Measurements from ENCODE around the gene VEGFA.

DNA sequence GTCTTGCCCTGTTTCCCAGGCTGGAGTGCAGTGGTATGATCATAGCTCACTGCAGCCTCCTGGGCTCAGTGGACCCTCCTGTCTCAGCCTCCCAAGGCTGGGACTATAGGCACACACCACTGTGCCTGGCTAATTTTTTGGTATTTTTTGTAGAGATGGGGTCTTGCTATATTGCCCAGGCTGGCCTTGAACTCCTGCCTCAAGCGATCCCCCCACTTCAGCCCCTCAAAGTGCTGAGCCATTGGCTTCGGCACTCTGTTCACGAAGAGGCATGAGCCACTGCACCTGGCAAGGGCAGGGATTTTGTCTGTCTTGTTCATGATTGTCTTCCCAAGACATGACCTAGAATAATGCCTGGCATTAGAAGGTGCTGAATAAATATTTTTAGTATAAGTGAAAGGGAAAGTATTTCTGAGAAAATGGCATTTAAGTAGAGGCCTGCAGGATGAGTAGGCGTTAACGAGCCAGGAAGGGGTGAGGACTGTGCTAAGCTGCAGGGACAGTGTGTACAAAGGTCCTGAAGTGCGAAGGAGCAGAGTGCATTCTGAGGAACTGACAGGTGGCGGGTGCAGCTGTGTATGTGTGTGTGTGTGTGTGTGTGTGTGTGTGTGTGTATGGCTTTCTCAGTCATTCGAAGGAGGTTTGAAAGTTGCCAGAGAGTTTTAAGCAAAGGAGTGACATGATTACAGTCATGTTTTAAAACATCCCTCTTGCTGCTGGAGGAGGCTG is 43.0 kb downstream of the VEGFA start:
- TF ChIP-seq, protein P1, sequence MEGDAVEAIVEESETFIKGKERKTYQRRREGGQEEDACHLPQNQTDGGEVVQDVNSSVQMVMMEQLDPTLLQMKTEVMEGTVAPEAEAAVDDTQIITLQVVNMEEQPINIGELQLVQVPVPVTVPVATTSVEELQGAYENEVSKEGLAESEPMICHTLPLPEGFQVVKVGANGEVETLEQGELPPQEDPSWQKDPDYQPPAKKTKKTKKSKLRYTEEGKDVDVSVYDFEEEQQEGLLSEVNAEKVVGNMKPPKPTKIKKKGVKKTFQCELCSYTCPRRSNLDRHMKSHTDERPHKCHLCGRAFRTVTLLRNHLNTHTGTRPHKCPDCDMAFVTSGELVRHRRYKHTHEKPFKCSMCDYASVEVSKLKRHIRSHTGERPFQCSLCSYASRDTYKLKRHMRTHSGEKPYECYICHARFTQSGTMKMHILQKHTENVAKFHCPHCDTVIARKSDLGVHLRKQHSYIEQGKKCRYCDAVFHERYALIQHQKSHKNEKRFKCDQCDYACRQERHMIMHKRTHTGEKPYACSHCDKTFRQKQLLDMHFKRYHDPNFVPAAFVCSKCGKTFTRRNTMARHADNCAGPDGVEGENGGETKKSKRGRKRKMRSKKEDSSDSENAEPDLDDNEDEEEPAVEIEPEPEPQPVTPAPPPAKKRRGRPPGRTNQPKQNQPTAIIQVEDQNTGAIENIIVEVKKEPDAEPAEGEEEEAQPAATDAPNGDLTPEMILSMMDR (IDR thresholded peaks at IDR 0.05) = no peak
- TF ChIP-seq POLR2A (IDR thresholded peaks at IDR 0.05) = no peak

Data from esophagus squamous epithelium (tissue), 4 donors.